Heart left ventricle (tissue), 16 donors: Measurements from ENCODE around the gene ADAM17. TPM values are rescaled to one million over a fixed set of nuclear protein-coding genes. Genes with fewer than 3 reads are reported as not detected.

ENCODE experiments used
- ATAC-seq, 4 donors: fragments of 200-7000 bp; cut with Tn5 transposase; one replicate each; pipeline ENCODE4 v1.9.1; 2020 to 2022; ENCODE audit warnings: moderate library complexity in 4 of 4, mild to moderate bottlenecking in 3 of 4, moderate number of reproducible peaks in 1 of 4
- DNase-seq, 5 donors: peaks; one replicate each; pipeline ENCODE4 v3.0.0-alpha.2; 2020
- H3K27ac ChIP-seq, 12 donors: fragments of 200-600 bp; sonication (generic) in 4 of 12; one replicate each; pipeline versions ENCODE4 v1.5.0 to v1.8.0; 2016 to 2022; ENCODE audit warnings: mild to moderate bottlenecking in 2 of 12
- H3K27me3 ChIP-seq, 9 donors: fragments of 200-600 bp; sonication (generic) in 2 of 9; one replicate each; pipeline versions ENCODE4 v1.5.1 to v1.8.0; 2016 to 2022; ENCODE audit warnings: mild to moderate bottlenecking in 3 of 9
- H3K36me3 ChIP-seq, 9 donors: fragments of 200-600 bp; sonication (generic) in 2 of 9; one replicate each; pipeline versions ENCODE4 v1.5.0 to v1.8.0; 2018 to 2022; ENCODE audit warnings: mild to moderate bottlenecking in 2 of 9
- H3K4me1 ChIP-seq, 12 donors: fragments of 200-600 bp; sonication (generic) in 4 of 12; one replicate each; pipeline versions ENCODE4 v1.5.0 to v1.8.0; 2016 to 2022; ENCODE audit warnings: mild to moderate bottlenecking in 3 of 12
- H3K4me3 ChIP-seq, 12 donors: fragments of 200-600 bp; sonication (generic) in 4 of 12; one replicate each; pipeline versions ENCODE4 v1.5.0 to v1.8.0; 2017 to 2022; ENCODE audit warnings: mild to moderate bottlenecking in 9 of 12, moderate library complexity in 4 of 12
- H3K9me3 ChIP-seq, 12 donors: fragments of 200-600 bp; sonication (generic) in 4 of 12; one replicate each; pipeline versions ENCODE4 v1.5.0 to v1.8.0; 2016 to 2022; ENCODE audit warnings: mild to moderate bottlenecking in 1 of 12
- POLR2A ChIP-seq, 2 donors: fragments of 450-650 bp; IDR thresholded peaks; one replicate each; pipeline ENCODE4 v1.6.1; 2017; ENCODE audit warnings: antibody characterized with exemption in 2 of 2, mild to moderate bottlenecking in 2 of 2, moderate library complexity in 2 of 2
- WGBS, 4 donors: extraction: QIAGEN DNeasy Blood & Tissue Kit in 2 of 4; methylation state at CpG; one replicate each; pipeline versions ENCODE4 v1.1.5 to v1.1.7; 2013 to 2018; 5-methylcytosine and 5-hydroxymethylcytosine counted together
- intact Hi-C, 10 donors: fragments of 100-400 bp; cut with DNase I; formaldehyde crosslinking; loops; one replicate each; pipeline versions ENCODE4 v1.11.1 to v1.14.2; 2022
- polyA plus RNA-seq, 2 donors: library from polyadenylated mRNA; stranded (reverse); fragments of 200-250 nt; gene quantifications; one replicate each; pipeline ENCODE4 v1.2.3, GENCODE V29; 2013
- total RNA-seq, 9 donors: library from RNA; depleted of rRNA in 2 of 9; stranded (reverse); fragments of >200 nt in 2 of 9; fragmentation: NEBNext Ultra II Directional in 3 of 9; extraction: Animal tissue kit (Norgen Biotek cat#: 25700) in 3 of 9; gene quantifications; one replicate each; pipeline versions ENCODE4 v1.1.0 to v1.2.4, GENCODE V29; 2016 to 2023
- TF ChIP-seq, protein P1 (sequence below), 12 donors: fragments of 200-600 bp; sonication (generic) in 4 of 12; IDR thresholded peaks; one replicate each; pipeline versions ENCODE4 v1.5.0 to v1.8.0; 2018 to 2022; ENCODE audit warnings: antibody characterized with exemption in 12 of 12, mild to moderate bottlenecking in 5 of 12
- donor health status: ischemic (EF 13 %, LVEDD 7.1; RV severe dilation, severe dysfunction).
- donor health status: healthy with polysubstance abuse.
- donor health status: DM: no; HTN: yes; CAD: no.
- donor health status: DM: no; HTN: no; CAD: no.
- donor health status: ischemic (EF 25% LVEDD 6.9; RV normal size, moderate dysfunction).
- donor health status: ischemic (EF 25% LVEDD 5.7; RV mildly dilated, moderate dysfunction).
- donor health status: healthy.
- donor health status: DM: yes; HTN: yes; CAD: no.
- donor health status: ischemic (EF 35%, LVEDD 5.7; RV mildly dilated, moderate dysfunction).
- donor health status: nonischemic (EF 11% LVEDD 7.7; RV severe dilation, severe dysfunction).
- donor health status: DM: yes; HTN: yes; CAD: no.
- donor health status: PGD.
- donor health status: ischemic (EF 29% LVEDD 5.4; RV normal size, mild dysfunction).
- donor health status: nonischemic (EF 23%, LVEDD 6.1; RV moderate dilation, normal function).

Gene ADAM17
- total and polyA plus RNA-seq, 11 donors, result 6.5 to 22.4 (median 15.0) TPM

DNA sequence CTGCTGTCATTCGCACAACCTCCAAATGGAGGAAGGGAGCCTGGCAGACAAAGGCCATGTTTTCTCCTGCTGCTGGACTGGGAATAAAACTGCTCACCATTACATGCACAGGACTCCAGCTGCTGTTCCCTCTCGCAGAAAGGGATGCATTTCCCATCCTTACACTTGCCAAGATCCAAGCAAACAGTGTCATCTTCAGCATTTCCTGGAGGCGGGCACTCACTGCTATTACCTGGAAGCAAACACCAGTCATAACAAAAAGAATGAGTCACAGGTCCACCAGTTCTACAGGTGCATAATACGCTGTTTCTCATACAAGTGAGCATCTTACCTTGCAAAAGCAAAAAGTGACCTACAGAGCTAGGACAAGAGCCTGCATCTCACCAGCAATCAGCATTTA is 58.6 kb downstream of the ADAM17 start:
- Histone ChIP-seq H3K27me3 (no peaks in the 10 kb centered on the region), H3K27ac (no peak overlapping the region), H3K36me3 (peaks cover 0 to 100% (median 86%) of the 10 kb centered on the region in 9 donors), H3K4me3 (no peak overlapping the region), H3K4me1 (peaks cover 0 to 8% (median 2%) of the 10 kb centered on the region in 12 donors), H3K9me3 (no peaks in the 10 kb centered on the region)
- WGBS, 4 donors, result 86 to 93% (median 91%) methylated on average over 3 to 4 of the region's 4 CpGs
- no peak for TF ChIP-seq POLR2A (IDR thresholded peaks at IDR 0.05)
- DNase-seq (no peak), ATAC-seq (no peak)
- intact Hi-C loops, result no loop called here

DNA sequence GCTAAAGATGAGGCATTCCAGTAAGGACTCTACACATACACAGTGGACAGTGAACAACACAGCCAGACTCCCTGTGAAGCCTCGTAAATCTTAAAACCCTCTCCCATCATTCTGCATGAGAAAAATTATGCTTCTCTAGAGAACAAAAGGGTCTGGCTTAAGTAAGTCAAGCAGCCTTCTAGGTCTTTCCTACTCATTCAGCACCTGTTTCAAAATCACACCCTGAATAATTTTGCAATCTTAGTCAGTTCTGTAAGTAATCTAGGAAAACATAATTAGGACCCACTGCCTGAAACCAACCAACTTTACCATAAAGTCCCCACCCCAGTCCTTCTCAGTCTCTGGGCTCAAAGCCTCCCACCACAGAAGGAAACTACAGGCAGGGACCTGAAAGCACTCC is 61.5 kb downstream of the ADAM17 start:
- no peaks in the 10 kb centered on the region for H3K9me3 ChIP-seq
- H3K27me3 ChIP-seq, result no peaks in the 10 kb centered on the region
- 75 to 95% (median 90%) methylated on average over 1 of the region's 1 CpG for WGBS, 4 donors
- H3K4me3 ChIP-seq, result no peak overlapping the region
- intact Hi-C loops, result loop anchor here in 1 of 10 donors (5.0 kb wide), 1 partner anchor 33 kb away; no protein-coding TSS in a partner anchor
- TF ChIP-seq, protein P1, sequence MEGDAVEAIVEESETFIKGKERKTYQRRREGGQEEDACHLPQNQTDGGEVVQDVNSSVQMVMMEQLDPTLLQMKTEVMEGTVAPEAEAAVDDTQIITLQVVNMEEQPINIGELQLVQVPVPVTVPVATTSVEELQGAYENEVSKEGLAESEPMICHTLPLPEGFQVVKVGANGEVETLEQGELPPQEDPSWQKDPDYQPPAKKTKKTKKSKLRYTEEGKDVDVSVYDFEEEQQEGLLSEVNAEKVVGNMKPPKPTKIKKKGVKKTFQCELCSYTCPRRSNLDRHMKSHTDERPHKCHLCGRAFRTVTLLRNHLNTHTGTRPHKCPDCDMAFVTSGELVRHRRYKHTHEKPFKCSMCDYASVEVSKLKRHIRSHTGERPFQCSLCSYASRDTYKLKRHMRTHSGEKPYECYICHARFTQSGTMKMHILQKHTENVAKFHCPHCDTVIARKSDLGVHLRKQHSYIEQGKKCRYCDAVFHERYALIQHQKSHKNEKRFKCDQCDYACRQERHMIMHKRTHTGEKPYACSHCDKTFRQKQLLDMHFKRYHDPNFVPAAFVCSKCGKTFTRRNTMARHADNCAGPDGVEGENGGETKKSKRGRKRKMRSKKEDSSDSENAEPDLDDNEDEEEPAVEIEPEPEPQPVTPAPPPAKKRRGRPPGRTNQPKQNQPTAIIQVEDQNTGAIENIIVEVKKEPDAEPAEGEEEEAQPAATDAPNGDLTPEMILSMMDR (IDR thresholded peaks at IDR 0.05), result no peak
- TF ChIP-seq POLR2A (IDR thresholded peaks at IDR 0.05), result no peak
- peaks cover 0 to 8% (median 2%) of the 10 kb centered on the region in 12 donors for H3K4me1 ChIP-seq
- H3K27ac ChIP-seq, result no peak overlapping the region
- no peak for ATAC-seq
- no peak for DNase-seq
- H3K36me3 ChIP-seq, result peaks cover 5 to 100% (median 89%) of the 10 kb centered on the region in 9 donors

DNA sequence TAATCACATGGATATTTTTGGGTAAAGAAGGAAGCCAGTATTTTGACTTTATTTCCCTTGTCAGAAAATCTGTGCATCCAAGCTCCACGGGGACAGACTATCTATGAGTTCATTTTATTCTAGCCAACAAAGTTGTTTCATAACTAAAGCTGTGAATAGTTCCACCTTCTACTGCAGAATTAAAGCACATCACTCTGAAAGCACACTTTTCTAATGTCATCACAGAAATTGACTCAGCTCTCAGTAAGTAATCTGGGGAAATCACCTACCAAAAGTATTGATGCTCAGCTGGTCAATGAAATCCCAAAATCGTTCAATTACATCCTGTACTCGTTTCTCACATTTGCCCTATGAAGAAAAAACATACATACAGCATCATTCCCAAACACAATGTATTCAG is 62.2 kb downstream of the ADAM17 start:
- ATAC-seq (no peak), DNase-seq (no peak)
- no peak overlapping the region for H3K27ac ChIP-seq
- intact Hi-C loops, result loop anchor here in 1 of 10 donors (5.0 kb wide), 1 partner anchor 34 kb away; no protein-coding TSS in a partner anchor
- H3K4me3 ChIP-seq, result no peak overlapping the region
- peaks cover 5 to 100% (median 95%) of the 10 kb centered on the region in 9 donors for H3K36me3 ChIP-seq
- 70 to 87% (median 81%) methylated on average over 3 of the region's 3 CpGs for WGBS, 4 donors
- no peaks in the 10 kb centered on the region for H3K9me3 ChIP-seq
- peaks cover 0 to 8% (median 1%) of the 10 kb centered on the region in 12 donors for H3K4me1 ChIP-seq
- TF ChIP-seq, protein P1 (IDR thresholded peaks at IDR 0.05), result no peak
- TF ChIP-seq POLR2A (IDR thresholded peaks at IDR 0.05), result no peak
- no peaks in the 10 kb centered on the region for H3K27me3 ChIP-seq

DNA sequence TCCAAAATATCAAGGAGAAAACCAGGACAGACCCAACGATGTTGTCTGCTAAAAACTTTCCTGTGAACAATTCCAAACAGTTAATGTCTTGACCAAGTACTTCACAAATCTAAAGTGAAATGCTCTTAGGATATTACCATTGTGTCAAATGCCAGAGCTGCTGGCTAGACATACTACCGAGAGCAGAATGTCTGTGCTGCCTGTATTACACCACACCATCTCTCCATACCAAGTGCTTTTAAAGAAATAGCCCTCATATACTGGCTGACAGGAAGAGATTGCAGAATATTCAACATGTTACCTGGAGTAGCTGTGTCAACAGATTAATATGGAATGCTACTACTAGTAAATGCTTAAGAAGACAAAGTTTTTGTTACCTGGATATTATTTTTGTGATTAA is 62.7 kb downstream of the ADAM17 start:
- H3K27me3 ChIP-seq, result no peaks in the 10 kb centered on the region
- peaks cover 5 to 100% (median 98%) of the 10 kb centered on the region in 9 donors for H3K36me3 ChIP-seq
- no peaks in the 10 kb centered on the region for H3K9me3 ChIP-seq
- peaks cover 0 to 4% (median 0%) of the 10 kb centered on the region in 12 donors for H3K4me1 ChIP-seq
- intact Hi-C loops, result loop anchor here in 1 of 10 donors (5.0 kb wide), 1 partner anchor 34 kb away; no protein-coding TSS in a partner anchor
- DNase-seq (no peak), ATAC-seq (peak in 2 of 4 donors; percentile 27 to 42)
- no peak for TF ChIP-seq POLR2A (IDR thresholded peaks at IDR 0.05)
- TF ChIP-seq, protein P1 (IDR thresholded peaks at IDR 0.05), result no peak
- H3K27ac ChIP-seq, result no peak overlapping the region
- WGBS, 4 donors, result 26 to 48% (median 37%) methylated on average over 2 of the region's 2 CpGs
- no peak overlapping the region for H3K4me3 ChIP-seq

DNA sequence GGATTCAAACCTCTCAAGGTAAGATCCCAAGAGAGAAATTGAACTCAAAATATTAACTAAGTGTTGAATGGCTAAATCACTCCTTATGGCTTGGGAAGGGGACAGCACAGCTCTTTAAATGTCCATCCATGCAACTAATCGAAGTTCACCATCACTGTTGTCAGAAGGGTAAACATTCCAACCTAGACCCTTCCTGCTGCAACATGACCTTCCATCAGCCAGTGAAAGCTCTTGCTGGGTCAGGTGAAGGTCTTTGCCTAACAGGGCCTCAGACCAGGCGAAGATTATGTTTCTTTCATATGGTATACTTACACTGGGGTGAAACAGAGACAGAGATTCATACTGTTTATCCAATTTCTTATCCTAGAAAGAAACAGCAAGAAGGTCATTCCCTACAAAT is 64.8 kb downstream of the ADAM17 start:
- H3K27me3 ChIP-seq, result no peaks in the 10 kb centered on the region
- no peaks in the 10 kb centered on the region for H3K9me3 ChIP-seq
- ATAC-seq (no peak), DNase-seq (no peak)
- no peak overlapping the region for H3K27ac ChIP-seq
- no peaks in the 10 kb centered on the region for H3K4me1 ChIP-seq
- H3K4me3 ChIP-seq, result no peak overlapping the region
- TF ChIP-seq, protein P1 (IDR thresholded peaks at IDR 0.05), result no peak
- peaks cover 5 to 100% (median 100%) of the 10 kb centered on the region in 9 donors for H3K36me3 ChIP-seq
- 89 to 97% (median 91%) methylated on average over 2 of the region's 2 CpGs for WGBS, 4 donors
- intact Hi-C loops, result loop anchor here in 1 of 10 donors (5.0 kb wide), 1 partner anchor 37 kb away; no protein-coding TSS in a partner anchor
